ENCODE measurements around the gene MRPL46. TPM values are rescaled to one million over a fixed set of nuclear protein-coding genes. Genes with fewer than 3 reads are reported as not detected.

MRPL46 gene
- total and polyA plus RNA-seq, 4 donors: 12.1 to 28.7 (median 21.1) TPM

DNA sequence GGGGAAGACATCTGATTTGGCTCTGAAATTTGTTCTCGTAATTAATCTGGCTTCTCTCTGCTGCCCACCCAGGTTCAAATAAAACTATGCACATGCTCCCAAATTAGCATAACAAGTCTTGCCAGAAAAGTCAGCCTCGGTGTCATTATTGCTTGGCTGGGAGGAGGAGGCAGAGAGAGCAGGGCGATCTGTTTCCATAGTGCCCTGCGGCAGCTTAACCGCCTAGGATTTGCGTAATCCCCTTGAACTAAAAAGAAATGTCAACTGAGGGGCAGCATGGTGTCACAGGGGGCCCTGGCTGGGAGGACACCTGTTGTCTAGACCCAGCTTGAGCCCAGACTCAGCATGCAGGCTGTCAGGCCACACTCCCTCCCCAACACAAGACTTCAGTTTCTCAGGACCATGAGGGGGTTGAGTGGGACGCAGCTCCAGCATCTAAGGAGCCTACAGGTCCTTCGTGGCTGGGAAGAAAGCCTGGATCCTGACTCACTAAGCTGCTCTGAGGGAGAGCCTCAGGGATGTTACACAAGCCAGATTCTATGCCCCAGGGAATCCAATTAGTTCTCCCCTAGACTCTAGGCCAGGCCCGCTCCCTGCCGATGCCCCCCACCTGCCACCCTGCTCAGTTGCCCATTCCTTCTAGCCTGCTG, 17.6 kb upstream of the MRPL46 start:
- peak; percentile 40 to 51 (median 41) for DNase-seq
- H3K4me3 ChIP-seq: no peak overlapping the region
- H3K9me3 ChIP-seq (ENCODE audit: control insufficient read depth in 4 of 4, insufficient read depth in 3 of 4, low read length in 3 of 4): no peaks in the 10 kb centered on the region
- H3K27me3 ChIP-seq (ENCODE audit: control insufficient read depth in 3 of 3, insufficient read depth in 3 of 3, low read length in 2 of 3): peaks cover 0 to 8% (median 0%) of the 10 kb centered on the region in 3 donors
- no peak overlapping the region for H3K9ac ChIP-seq (ENCODE audit: insufficient read depth in 1 of 2, low read length in 2 of 2)
- H3K36me3 ChIP-seq (ENCODE audit: control insufficient read depth in 4 of 4, insufficient read depth in 4 of 4, low read length in 4 of 4): peaks cover 0 to 5% (median 0%) of the 10 kb centered on the region in 4 donors
- WGBS, 2 donors: 56 to 61% methylated on average over 10 of the region's 10 CpGs
- no peak overlapping the region for H3K27ac ChIP-seq (ENCODE audit: low read depth in 1 of 2, low read length in 1 of 2)
- H3K4me1 ChIP-seq (ENCODE audit: control insufficient read depth in 5 of 5, insufficient read depth in 5 of 5, low read length in 5 of 5): no peaks in the 10 kb centered on the region
- no peak for TF ChIP-seq CTCF (IDR thresholded peaks at IDR 0.05; ENCODE audit: control extremely low read depth, extremely low read depth)
- ATAC-seq (ENCODE audit: insufficient read depth, low FRiP score): no peak

DNA sequence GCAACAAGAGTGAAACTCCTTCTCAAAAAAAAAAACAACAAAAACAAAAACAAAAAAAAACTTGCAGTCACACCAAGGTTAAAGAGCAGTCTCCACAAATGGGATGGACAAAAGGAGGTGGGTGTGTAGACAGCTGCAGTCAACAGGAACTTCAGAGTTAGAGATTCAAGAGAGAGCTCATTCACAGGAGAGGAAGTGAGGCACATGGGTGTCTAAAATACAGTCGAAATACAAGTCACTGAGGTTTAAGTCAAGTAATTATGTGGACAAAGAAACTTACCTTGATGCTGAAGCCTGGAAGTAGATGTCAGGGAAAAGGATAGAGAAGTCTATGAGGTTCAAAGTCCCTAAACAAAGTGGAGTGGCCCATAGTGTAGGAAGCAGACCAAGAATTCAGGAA, 15.1 kb upstream of the MRPL46 start:
- TF ChIP-seq CTCF (IDR thresholded peaks at IDR 0.05; ENCODE audit: control extremely low read depth, extremely low read depth): no peak

DNA sequence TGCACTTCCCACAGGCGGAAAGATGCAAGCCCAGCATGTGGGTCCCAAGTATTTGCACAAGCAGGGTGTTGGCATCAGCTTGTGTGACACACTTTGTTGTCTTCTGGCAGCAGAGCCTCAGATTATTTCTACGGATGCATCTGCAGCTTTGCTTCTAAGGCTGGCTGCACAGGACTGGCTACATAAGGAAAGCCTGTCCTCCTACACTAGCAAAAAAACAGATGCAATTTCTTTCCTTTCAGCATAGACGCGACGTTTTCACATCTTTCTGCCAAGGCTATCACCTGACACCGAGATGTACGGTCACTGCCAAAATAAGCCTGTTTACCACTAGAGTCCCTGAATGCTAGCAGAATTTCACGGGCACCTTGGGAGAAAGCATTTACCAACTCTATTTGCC, 13.8 kb upstream of the MRPL46 start:
- no peak for DNase-seq
- no peak overlapping the region for H3K4me3 ChIP-seq
- H3K27me3 ChIP-seq (ENCODE audit: control insufficient read depth in 3 of 3, insufficient read depth in 3 of 3, low read length in 2 of 3): peaks cover 0 to under 1% (median 0%) of the 10 kb centered on the region in 3 donors
- 81 to 88% methylated on average over 8 of the region's 8 CpGs for WGBS, 2 donors
- H3K27ac ChIP-seq (ENCODE audit: low read depth in 1 of 2, low read length in 1 of 2): no peak overlapping the region
- ATAC-seq (ENCODE audit: insufficient read depth, low FRiP score): no peak
- TF ChIP-seq CTCF (IDR thresholded peaks at IDR 0.05; ENCODE audit: control extremely low read depth, extremely low read depth): no peak
- peaks cover 10 to 17% (median 14%) of the 10 kb centered on the region in 4 donors for H3K36me3 ChIP-seq (ENCODE audit: control insufficient read depth in 4 of 4, insufficient read depth in 4 of 4, low read length in 4 of 4)
- H3K9ac ChIP-seq (ENCODE audit: insufficient read depth in 1 of 2, low read length in 2 of 2): no peak overlapping the region
- no peaks in the 10 kb centered on the region for H3K9me3 ChIP-seq (ENCODE audit: control insufficient read depth in 4 of 4, insufficient read depth in 3 of 4, low read length in 3 of 4)
- H3K4me1 ChIP-seq (ENCODE audit: control insufficient read depth in 5 of 5, insufficient read depth in 5 of 5, low read length in 5 of 5): no peaks in the 10 kb centered on the region

More for the DNA sequence above, 15.1 kb upstream of the MRPL46 start:
- Histone ChIP-seq H3K36me3 (ENCODE audit: control insufficient read depth in 4 of 4, insufficient read depth in 4 of 4, low read length in 4 of 4) (peaks cover 2 to 11% (median 9%) of the 10 kb centered on the region in 4 donors), H3K27me3 (ENCODE audit: control insufficient read depth in 3 of 3, insufficient read depth in 3 of 3, low read length in 2 of 3) (peaks cover 0 to 8% (median 0%) of the 10 kb centered on the region in 3 donors), H3K27ac (ENCODE audit: low read depth in 1 of 2, low read length in 1 of 2) (no peak overlapping the region), H3K9ac (ENCODE audit: insufficient read depth in 1 of 2, low read length in 2 of 2) (no peak overlapping the region), H3K4me1 (ENCODE audit: control insufficient read depth in 5 of 5, insufficient read depth in 5 of 5, low read length in 5 of 5) (no peaks in the 10 kb centered on the region), H3K4me3 (no peak overlapping the region), H3K9me3 (ENCODE audit: control insufficient read depth in 4 of 4, insufficient read depth in 3 of 4, low read length in 3 of 4) (no peaks in the 10 kb centered on the region)
- 33 to 41% methylated on average over 1 of the region's 1 CpG for WGBS, 2 donors
- ATAC-seq (ENCODE audit: insufficient read depth, low FRiP score) (no peak), DNase-seq (no peak)
